Stimulated activated CD4-positive, alpha-beta T cell treated with anti-CD3 and anti-CD28 coated beads, Interleukin-15, amount 100 ng/mL, for 24 hours (primary cell): ENCODE measurements around the gene TAF11L14.

Experiments
- DNase-seq: peaks from one replicate; pipeline ENCODE4 v3.0.0-alpha.2; 2020

TAF11L14 gene

GRCh38 chr5:17680737-17681136, 46.5 kb downstream of the TAF11L14 start:
- no peak for DNase-seq
